GM19239 (cell line): ENCODE results near the gene GALNT2.

Source experiments
- DNase-seq: peaks from one replicate; pipeline ENCODE4 v3.0.0; 2011; ENCODE audit warnings: low spot score; ENCODE audit not compliant: insufficient read length
- FAIRE-seq: peaks from 2 replicates; lab custom pipeline; 2011; peaks lifted over from hg19 to GRCh38; lab: Jason Lieb, UNC

The GALNT2 gene

GRCh38 chr1:230242326-230242725, 175.3 kb downstream of the GALNT2 start:
- DNase-seq (no peak), FAIRE-seq (no peak)

GRCh38 chr1:230243146-230243545, 176.1 kb downstream of the GALNT2 start:
- FAIRE-seq, result no peak
- DNase-seq, result no peak

GRCh38 chr1:230243583-230244353, 176.7 kb downstream of the GALNT2 start:
- FAIRE-seq, result no peak
- DNase-seq, result no peak

GRCh38 chr1:230246551-230246950, 179.5 kb downstream of the GALNT2 start:
- no peak for FAIRE-seq
- no peak for DNase-seq

- FAIRE-seq (no peak), DNase-seq (no peak)
Measured at GRCh38 chr1:230248016-230248888, 181.2 kb downstream of the GALNT2 start.

- FAIRE-seq, result no peak
- DNase-seq, result no peak
Measured at GRCh38 chr1:230248889-230249270, 181.8 kb downstream of the GALNT2 start.

GRCh38 chr1:230249695-230250480, 182.8 kb downstream of the GALNT2 start:
- FAIRE-seq (no peak), DNase-seq (no peak)

- FAIRE-seq (no peak), DNase-seq (no peak)
Measured at GRCh38 chr1:230250666-230251065, 183.6 kb downstream of the GALNT2 start.

GRCh38 chr1:230251644-230252191, 184.7 kb downstream of the GALNT2 start:
- DNase-seq (no peak), FAIRE-seq (peak; percentile 48)

GRCh38 chr1:230253150-230253549, 186.1 kb downstream of the GALNT2 start:
- FAIRE-seq (no peak), DNase-seq (no peak)

- FAIRE-seq (no peak), DNase-seq (no peak)
Measured at GRCh38 chr1:230254265-230254664, 187.2 kb downstream of the GALNT2 start.

GRCh38 chr1:230255116-230255515, 188.1 kb downstream of the GALNT2 start:
- DNase-seq, result no peak

GRCh38 chr1:230255991-230256390, 189.0 kb downstream of the GALNT2 start:
- DNase-seq, result no peak
- FAIRE-seq, result no peak

More at GRCh38 chr1:230255116-230255515, 188.1 kb downstream of the GALNT2 start:
- no peak for FAIRE-seq

GRCh38 chr1:230256896-230257295, 189.9 kb downstream of the GALNT2 start:
- DNase-seq, result no peak

GRCh38 chr1:230259621-230260020, 192.6 kb downstream of the GALNT2 start:
- DNase-seq (no peak), FAIRE-seq (no peak)

More at GRCh38 chr1:230256896-230257295, 189.9 kb downstream of the GALNT2 start:
- FAIRE-seq, result no peak

- DNase-seq, result no peak
- FAIRE-seq, result no peak
Measured at GRCh38 chr1:230260831-230261230, 193.8 kb downstream of the GALNT2 start.

- FAIRE-seq (no peak), DNase-seq (no peak)
Measured at GRCh38 chr1:230261928-230262650, 195.1 kb downstream of the GALNT2 start.

- DNase-seq, result no peak
- FAIRE-seq, result no peak
Measured at GRCh38 chr1:230262867-230263567, 196.0 kb downstream of the GALNT2 start.
